Skin of body (tissue), 2 donors: Measurements from ENCODE around the gene RCSD1. TPM values are rescaled to one million over a fixed set of nuclear protein-coding genes. Genes with fewer than 3 reads are reported as not detected.

Experiments
- DNase-seq: peaks from one replicate; lab custom pipeline; 2025; lab: John Stamatoyannopoulos, UW
- total RNA-seq: library from RNA; depleted of rRNA; stranded (reverse); fragments of >200 nt; gene quantifications from one replicate; pipeline ENCODE4 v1.2.3, GENCODE V29; 2014

RCSD1 gene
- total RNA-seq, 1 donor from 2014 or later = 13.0 TPM

DNA sequence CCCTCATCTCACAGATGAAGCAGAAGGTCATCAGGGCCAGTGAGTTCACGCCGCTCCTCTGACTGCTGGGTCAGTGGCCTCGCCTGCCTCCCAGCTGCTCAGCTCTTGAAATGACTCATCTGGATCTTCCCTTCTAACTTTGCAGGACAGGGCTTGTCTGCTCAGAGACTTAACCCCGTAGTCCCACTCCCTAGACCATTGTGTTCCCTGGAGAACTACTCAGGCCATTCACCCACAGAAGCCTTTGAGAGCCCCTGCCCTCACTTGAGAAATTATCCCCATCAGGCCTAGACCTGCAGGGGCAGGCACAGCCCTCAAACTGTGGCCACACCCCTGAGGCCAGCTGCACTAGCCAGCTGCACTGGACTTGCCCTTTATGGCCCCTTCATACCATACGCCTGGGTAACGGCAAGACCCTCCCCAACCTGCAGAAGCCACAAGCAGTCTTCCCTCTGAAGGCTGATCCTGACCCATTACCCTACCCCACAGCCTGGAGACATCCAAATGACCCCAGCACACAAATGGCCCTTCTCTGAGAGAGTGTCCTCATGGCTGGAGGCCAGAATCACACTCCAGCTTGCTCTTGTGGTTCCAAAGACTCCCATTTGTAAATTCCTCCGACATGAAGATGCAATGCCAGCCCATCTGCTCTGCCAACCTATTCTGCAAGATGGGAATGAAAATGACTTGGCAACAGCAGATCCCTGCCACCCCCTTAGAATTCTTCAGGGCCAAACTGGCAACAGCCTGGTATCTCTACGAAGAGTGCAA is 33.2 kb downstream of the RCSD1 start:
- DNase-seq = no peak

DNA sequence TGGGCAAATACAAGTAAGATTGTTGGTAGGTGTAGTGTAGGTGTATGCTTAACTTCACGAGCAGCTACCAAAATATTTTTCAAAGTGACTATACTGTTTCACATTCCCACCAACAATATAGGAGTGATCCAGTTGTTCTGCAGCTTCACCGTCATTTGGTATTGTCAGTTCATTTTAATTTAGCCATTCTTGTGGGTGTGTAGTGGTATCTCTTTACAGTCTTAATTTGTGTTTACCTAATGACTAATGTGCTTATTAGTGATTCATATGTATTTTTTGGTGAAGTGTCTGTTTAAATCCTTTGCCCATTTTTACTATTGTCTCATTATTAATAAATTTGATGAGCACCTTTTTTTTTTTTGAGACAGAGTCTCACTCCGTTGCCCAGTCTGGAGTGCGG is 35.4 kb downstream of the RCSD1 start:
- DNase-seq = no peak

DNA sequence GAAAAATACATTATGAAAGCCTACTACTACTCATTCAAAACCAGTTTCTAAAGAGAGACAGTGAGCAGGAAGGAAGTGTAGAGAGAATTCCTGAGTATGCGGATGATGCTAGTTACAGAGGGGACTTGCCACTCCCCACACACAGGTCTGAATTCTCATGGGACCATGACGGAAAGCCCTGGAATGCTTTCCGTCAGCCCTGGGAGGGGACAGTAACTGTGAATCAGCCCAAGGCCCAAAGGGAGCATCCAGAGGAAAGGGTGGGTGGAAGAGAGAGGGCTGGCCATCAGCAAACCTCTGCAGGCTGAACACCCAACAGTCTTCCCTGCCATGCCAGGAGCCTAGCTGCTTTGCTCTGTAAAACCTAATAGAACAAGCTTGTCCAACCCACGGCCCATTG is 36.4 kb downstream of the RCSD1 start:
- DNase-seq = no peak

DNA sequence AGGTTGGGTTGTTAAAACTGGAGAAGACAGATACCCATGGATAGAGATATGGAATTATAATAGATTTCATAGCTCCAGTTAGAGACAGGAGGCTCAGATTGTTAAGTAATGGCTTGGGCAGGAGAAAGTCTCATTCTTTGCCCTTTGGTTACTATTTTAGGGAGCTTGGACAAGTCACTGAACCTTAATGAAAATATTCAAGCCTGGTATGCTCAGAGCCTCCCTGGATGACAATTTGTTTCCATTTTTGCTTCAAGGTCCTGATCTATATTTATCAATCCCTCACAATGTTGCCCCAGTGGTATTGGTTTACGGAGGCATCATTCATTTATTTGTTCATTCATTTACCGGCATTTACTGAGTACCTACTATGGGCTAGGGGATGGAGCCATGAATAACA is 37.5 kb downstream of the RCSD1 start:
- DNase-seq = no peak

DNA sequence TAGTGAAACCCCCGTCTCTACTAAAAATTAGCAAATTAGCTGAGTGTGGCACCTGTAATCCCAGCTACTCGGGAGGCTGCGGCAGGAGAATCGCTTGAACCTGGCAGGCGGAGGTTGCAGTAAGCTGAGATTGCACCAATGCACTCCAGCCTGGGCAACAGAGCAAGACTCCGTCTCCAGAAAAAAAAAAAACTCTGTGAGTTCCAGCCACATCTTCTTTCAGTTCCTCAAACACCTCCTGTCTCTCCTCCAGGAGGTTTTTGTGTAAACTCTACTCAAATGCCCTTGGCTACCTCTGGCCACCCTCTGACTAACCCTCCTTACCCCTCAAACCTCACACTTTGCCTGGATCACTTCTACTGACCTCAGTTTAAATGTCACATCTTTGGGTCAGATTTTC is 38.1 kb downstream of the RCSD1 start:
- DNase-seq = no peak

DNA sequence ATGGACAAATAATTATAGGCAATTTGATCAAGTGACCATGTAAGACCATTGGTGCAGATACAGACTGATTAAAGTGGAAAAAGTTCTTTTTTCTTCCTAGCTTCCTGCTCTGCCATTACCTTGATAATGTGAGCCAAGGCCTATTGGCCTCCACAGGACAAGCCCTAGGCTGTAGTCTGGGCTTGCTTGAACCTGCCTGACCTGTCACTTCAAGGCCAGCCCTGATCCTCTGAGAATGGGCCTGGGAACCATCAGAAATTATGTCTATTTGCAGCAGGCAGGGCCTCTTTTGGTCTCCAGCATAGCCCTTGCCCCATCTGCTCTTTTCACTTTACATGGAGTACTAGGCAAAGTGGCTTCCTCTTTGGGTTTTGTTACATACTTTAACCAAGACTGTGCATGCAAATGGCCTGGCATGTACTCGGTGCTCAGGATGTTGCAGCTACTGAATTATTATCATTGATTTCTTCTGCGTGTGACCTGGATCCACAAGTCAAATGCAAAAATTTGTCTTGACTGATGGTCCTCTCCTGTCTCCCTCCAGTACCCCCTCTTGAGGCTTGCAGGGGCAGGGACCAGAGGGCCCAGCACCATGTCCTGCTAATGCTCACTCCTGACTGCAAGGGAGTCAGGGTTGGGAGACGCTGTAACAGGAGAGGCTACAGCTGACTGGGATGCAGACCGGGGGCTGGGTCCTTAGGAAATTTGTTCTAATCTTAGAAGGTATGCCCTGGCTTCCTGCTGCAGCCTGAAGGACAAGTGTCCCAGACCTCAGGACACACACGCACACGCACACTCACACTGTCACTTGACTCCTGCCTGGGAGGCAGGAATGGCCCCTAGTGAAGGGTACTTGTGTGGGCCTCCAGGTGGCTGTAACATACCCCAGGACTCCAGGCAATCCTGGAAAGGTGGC is 39.4 kb downstream of the RCSD1 start:
- DNase-seq = no peak

DNA sequence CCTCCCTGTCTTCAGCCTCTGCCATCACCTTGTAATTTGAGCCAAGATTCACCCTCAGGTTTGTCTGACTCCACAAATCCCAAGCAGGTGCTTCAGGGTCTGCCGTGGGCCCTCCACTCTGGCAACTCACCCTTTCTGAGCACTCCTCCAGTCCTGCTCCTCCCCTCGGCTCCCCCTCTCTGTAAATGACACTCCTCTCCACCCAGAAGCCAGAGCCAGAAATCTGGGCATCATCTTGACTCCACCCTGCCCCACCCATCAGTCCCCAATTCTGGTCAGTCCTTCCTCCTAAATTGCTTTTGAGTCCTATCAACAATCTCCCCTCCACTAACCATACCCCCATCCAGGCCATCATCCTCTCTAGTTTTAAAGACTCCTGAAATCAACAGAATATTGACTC is 40.5 kb downstream of the RCSD1 start:
- DNase-seq = no peak

DNA sequence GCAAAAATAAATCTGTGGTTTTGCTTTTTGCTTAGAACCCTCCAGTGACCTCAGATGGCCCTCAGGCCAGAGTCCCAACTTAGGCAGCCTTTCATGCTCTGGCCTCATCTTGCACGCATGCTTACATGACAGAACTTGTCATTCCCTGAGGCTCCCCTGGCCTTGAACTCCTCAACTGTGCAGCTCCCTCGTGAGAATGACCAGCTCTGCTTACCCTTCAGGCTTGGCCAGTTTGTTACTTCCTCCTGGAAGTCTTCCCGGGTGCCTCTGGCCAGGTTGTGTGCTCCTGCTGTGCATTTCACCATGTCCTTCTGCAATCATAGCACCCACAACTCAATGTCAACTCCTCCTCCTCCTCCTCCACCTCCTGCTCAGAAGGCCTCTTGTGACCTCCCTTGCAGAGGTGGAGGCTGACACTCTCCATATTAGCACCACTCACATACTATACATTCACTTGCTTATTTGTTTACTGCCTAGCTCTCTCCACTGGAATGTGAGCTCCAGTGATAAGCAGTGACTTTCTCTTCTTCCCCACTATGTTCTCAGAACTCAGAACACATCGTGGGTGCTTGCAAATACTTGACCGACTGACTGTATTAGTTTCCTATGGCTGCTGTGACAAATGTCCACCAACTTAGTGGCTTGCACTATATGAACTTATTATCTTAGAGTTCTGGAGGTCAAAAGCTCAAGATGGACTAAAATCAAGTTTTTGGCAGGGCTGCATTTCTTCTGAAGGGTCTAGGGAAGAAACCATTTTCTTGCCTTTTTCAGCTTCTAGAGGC is 41.9 kb downstream of the RCSD1 start:
- no peak for DNase-seq

DNA sequence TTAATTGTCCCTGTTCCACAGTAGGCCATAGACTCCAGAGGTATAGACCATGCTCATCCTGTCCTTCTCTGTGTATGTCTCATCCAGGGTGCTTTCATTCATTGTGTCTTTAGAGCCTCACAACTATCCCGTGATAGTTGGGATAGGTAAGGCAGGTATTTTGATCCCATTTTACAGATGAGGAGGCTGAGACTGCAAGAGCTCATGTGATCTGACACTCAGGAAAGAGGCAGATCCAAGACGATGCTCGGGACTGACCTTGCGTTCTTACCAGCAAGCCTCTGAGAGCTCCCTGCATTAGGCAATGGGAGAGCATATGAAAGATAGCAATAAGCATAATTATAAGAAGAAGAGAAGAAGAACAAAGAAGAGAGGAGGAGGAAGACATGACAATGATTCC is 42.8 kb downstream of the RCSD1 start:
- no peak for DNase-seq

DNA sequence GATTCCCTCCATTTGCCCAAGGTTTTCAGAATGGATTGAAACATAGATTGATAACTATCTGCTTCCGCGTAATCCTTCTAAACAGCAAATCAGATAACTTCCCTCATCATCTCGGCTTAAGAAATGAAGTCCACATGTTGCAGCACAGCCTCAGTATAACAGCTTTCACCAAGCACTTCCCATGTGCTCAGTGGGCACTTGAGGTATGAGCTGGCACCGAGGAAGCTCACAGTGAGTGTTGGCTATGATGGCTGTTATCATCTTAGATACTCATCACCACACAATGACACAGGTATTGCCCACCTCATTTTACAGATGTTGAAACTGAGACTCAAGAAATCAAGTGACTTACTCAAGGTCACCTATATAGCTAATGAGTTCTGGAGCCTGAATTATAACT is 43.2 kb downstream of the RCSD1 start:
- no peak for DNase-seq

DNA sequence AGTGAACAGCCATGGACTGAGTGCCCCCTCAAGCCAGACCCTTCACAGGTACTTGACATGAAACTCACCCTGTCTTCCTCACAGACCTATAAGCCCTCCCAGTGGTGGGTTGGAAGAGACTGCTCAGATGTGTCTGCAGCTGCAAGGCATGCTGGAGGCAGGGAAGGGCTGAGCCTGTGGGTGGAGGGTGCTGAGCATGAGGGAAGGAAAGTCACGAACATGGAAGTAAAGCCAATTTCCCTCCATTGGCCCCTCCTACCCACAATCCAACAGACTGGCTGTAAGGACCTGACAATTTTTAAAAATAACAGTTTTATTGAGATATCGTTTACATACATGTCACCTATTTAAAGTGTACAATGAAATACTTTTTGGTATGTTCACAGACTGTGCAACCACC is 44.1 kb downstream of the RCSD1 start:
- DNase-seq = no peak

DNA sequence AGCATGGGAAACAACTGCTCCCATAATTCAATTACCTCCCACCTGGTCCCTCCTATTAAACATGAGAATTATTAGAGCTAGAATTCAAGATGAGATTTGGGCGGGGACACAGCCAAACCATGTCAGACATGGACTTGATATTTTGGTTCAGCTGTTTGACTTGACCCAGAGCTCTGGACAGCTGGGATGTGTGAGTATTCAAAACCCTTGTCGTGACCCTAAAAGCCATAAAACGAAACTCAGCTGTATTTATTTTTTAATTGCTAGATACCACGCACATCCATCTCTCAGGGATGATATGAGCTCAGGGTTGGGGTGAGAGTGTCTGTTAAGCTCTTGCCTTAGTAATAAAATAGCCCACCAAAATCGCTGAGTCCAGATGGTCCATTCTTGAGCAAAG is 45.4 kb downstream of the RCSD1 start:
- DNase-seq = no peak

DNA sequence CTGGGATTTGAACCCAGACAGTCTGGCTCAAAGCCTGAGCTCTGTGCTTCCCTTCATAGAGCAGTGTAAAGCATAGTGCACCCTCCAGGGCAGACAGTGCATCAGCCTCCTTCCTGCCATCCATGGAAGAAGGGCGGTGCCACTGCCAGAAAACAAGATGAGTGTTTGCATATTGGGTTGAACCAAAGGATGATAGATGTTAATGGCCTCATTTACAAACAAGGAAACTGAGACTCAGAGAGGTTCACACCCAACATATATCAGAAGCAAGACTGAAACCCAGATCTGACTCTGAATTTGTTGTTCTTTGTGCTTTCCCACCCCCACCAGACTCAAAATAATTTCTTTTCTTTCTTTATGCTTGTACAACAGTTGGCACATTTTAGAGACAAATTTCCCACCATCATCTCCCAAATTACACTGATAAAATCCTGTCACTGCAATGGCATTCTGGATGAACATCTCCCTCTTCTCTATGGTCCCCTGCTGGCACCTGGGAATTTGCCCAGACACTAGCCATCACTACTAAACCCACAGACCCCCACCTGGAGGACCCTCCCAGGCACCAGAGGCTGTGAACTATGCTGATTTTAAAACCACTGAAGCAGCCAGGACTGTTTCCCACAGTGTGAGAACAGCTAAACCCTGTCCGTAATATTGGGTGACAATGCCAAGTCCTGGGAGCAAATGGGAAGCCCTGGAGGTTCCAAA is 46.3 kb downstream of the RCSD1 start:
- DNase-seq = no peak

DNA sequence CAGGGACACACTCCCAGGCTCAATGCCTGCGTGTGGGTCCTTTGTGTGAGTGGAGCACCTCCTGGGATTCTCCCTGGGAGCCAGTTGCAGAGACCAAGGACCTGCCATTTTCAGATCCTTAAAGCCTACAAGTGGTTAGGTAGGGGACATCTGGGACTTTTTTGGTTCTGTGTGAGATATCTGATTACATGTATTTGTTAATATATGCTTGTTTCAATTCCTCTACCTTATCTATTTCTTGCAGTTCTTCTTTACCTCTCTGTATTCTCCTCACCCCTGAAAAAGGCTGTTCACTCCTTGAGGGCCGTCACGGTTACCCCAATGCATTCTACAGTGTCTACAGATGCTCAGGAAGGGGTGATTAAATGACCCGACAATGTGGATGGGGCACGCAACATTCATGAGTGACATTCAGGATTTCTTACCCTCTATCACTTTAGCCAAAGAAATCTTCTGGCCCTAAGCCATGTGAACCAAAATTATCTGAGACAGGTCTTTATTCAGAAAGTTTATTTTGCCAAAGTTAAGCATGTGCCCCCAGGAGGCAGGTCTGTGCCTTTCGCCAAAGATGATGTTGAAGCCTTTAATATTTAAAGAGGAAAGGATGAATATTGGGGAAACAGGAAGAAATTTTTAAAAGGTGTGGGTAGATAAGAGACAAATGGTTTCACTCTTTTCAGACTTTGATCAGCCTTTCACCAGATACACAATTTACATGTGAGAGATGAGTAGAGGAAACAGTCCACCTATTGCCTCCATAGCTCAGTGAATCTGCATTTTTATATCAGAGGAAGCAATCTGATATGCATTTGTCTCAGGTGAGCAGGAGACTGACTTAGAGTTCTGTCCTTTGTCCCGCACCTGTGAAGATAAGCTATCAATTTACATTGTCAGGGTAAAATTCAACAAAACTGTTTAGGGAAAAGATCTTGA is 47.1 kb downstream of the RCSD1 start:
- no peak for DNase-seq

DNA sequence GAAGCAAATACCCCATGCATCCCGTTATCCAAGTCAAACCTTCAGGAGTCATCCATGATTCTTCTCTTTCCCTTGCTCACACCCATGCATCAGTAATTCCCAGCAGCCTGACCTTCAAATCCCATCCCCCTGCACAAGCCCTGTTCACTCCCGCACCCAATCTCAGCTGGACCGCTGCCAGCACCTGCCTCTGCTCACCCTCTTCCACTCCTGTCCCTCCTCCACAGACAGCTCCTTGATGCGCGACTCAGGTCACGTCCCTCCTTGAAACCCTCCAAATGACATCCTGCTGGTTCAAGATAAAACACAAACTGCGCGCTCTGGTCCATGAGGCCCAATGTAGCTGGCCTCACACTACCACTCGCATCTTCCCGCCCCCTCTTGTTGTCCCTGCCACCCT is 48.4 kb downstream of the RCSD1 start:
- no peak for DNase-seq

DNA sequence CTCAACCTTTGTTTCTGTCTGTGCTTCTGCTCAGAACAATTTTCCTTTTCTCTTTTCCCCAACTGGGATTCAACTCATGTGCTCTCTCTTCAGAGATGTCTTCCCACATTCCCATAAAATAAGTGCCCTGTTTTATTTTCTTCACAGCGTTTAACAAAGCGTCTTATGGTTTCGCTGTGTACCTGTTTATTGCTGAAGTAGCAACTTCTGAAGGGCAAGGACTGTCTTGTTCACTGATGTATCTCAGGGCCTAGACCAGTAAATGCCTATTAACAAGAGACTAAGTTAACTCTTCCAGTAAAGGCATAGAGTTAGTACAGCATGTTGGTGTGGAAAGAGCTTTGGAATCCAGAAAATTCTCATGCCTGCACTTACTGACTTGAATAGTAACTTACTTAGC is 48.8 kb downstream of the RCSD1 start:
- no peak for DNase-seq

DNA sequence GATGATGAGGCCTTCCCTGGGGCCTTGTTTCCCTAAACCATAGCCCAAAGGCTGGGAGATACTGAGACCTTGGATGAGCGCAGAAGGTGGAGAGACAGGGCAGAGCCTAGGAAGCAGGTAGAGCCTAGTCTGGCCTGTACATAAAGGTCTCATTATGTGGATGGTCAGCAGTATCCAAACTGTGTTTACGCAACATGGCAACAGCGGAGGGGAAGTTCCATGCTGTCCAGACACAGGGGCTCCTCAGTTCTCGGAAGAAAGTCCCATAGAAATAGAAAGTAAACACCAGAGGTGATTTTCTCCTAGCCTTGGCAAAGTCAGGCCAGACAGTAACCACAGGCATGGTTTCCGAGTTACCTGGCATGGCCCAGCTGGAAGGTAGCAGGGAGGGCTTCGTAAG is 49.7 kb downstream of the RCSD1 start:
- no peak for DNase-seq

DNA sequence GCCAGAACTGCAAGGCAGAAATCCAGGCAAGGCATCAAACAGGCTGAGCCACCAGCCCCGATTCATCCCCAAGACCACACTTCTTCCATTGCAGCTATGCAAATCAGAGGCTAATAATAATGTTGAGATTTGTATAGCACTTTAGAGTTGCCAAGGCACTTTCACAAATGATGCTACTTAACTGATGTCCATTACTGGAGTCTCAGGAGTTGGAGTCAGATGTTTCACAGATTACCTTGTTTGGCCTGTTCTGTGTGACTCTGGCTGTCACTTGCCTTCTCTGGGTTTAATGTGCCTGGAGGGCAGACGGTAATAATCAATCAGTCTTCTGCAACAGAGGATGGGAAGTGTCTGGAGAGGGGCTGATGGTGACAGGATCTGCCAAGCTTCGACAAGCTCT is 51.0 kb downstream of the RCSD1 start:
- DNase-seq = no peak

DNA sequence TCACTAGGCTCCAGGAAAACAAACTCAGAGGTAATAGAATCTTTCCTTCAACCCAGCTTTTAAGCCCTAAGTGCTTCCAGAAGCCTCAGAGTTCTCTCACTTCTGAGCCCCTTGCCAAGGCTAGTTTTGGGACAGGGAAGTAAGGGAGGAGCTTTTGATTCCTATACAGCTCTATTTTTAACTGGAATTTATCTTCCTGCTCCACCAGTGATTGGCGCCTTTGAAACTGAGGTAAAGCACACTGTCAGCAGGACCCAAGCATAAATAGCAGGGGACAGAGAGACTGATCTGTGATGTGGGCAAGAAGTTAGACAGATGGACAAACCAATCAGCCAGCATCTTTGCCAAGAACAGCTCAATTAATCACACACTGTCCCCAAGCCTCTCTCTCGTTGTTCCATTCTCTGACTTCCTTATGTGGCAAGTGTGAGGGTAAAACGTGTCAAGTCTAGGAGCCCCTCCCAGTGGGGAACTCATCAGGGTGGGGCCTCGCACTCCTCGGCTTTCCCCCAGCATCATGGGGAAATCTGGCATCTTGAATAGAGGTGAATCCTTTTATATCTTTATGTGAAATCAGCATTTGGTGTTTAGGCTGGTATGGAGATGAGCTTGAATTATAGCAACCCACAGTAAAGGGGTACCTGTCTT is 51.5 kb downstream of the RCSD1 start:
- no peak for DNase-seq

DNA sequence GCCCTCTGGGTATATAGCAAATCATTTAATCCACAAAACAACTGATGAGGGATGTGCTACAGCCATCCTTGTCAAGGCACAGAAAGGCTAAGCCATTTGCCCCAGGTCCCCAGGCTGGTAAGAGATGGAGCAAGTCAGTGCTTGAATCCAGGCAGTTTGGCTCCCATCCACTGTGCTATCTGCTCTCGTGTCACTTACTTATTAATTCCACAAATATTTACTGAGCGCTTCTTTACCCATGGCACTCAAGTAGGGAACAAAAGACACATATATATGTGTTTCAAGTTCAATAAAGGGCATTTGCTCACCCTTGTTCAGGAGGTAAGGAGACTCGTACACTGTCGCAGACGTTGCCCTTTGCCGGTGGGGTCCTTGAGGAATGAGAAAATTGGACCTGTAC is 53.2 kb downstream of the RCSD1 start:
- DNase-seq = no peak
